Smooth muscle cell (in vitro differentiated cells): ENCODE results near the gene DSCAML1. TPM values are rescaled to one million over a fixed set of nuclear protein-coding genes. Genes with fewer than 3 reads are reported as not detected.

Experiments
- DNase-seq: peaks from one replicate; lab custom pipeline; 2025; ENCODE audit not compliant: unreplicated experiment; lab: John Stamatoyannopoulos, UW
- H2AFZ ChIP-seq: fragments of 200-600 bp; sonication (generic); 2 replicates; pipeline ENCODE4 v1.6.0; 2016; ENCODE audit warnings: antibody characterized with exemption, low read depth, mild to moderate bottlenecking
- H3F3A ChIP-seq: fragments of 200-600 bp; sonication (generic); 2 replicates; pipeline ENCODE4 v1.6.0; 2017; ENCODE audit warnings: antibody characterized with exemption, low read depth
- H3K27ac ChIP-seq: fragments of 200-600 bp; sonication (generic); 2 replicates; pipeline ENCODE4 v1.5.1; 2016; ENCODE audit warnings: low read depth, mild to moderate bottlenecking
- H3K27me3 ChIP-seq: fragments of 200-600 bp; sonication (generic); 2 replicates; pipeline ENCODE4 v1.6.1; 2016; ENCODE audit warnings: low read depth, mild to moderate bottlenecking
- H3K36me3 ChIP-seq: fragments of 200-600 bp; sonication (generic); 2 replicates; pipeline ENCODE4 v1.5.1; 2016; ENCODE audit warnings: low read depth
- H3K4me1 ChIP-seq: fragments of 200-600 bp; sonication (generic); 2 replicates; pipeline ENCODE4 v1.5.1; 2016; ENCODE audit warnings: low read depth
- H3K4me2 ChIP-seq: fragments of 200-600 bp; sonication (generic); 2 replicates; pipeline ENCODE4 v1.6.0; 2016; ENCODE audit warnings: mild to moderate bottlenecking
- H3K4me3 ChIP-seq: fragments of 200-600 bp; sonication (generic); 2 replicates; pipeline ENCODE4 v1.5.1; 2016; ENCODE audit warnings: mild to moderate bottlenecking
- H3K79me2 ChIP-seq: fragments of 200-600 bp; sonication (generic); 2 replicates; pipeline ENCODE4 v1.6.0; 2016; ENCODE audit warnings: low read depth, mild to moderate bottlenecking
- H3K9ac ChIP-seq: fragments of 200-600 bp; sonication (generic); 2 replicates; pipeline ENCODE4 v1.6.0; 2016; ENCODE audit warnings: low read depth
- H3K9me3 ChIP-seq: fragments of 200-600 bp; sonication (generic); replicated peaks from 2 replicates; pipeline ENCODE4 v1.5.1; 2016; ENCODE audit warnings: low read depth
- H4K20me1 ChIP-seq: fragments of 200-600 bp; sonication (generic); 2 replicates; pipeline ENCODE4 v1.6.0; 2016; ENCODE audit warnings: low read depth
- whole genome bisulfite sequencing: methylation state at CpG from one replicate; pipeline ENCODE4 v1.1.7; 2016; ENCODE audit warnings: low lambda C conversion rate; 5-methylcytosine and 5-hydroxymethylcytosine counted together
- polyA plus RNA-seq: library from polyadenylated mRNA; unstranded; fragments of >200 nt; fragmentation: Nextera tagmentation; extraction: Ambion mirVana; gene quantifications from 2 replicates; pipeline ENCODE4 v1.2.1, GENCODE V29; 2016
- total RNA-seq: library from RNA; depleted of rRNA; stranded (reverse); fragments of >200 nt; gene quantifications from 2 replicates; pipeline ENCODE4 v1.2.3, GENCODE V29; 2014
- TF ChIP-seq, protein P1 (sequence below): fragments of 200-600 bp; sonication (generic); IDR thresholded peaks from 2 replicates; pipeline ENCODE4 v1.5.1; 2017; ENCODE audit warnings: borderline replicate concordance, mild to moderate bottlenecking, antibody characterized with exemption; ENCODE audit not compliant: insufficient read depth, poor library complexity, severe bottlenecking

DSCAML1 gene
- total and polyA plus RNA-seq, 2 experiments from 2014 or later: 0.22 TPM; not detected in 1

- H3K79me2 ChIP-seq: no peaks in the 10 kb centered on the region
- WGBS: 89% methylated on average over 2 of the region's 2 CpGs
- H3K27ac ChIP-seq: no peak overlapping the region
- no peaks in the 10 kb centered on the region for H4K20me1 ChIP-seq
- TF ChIP-seq, protein P1, sequence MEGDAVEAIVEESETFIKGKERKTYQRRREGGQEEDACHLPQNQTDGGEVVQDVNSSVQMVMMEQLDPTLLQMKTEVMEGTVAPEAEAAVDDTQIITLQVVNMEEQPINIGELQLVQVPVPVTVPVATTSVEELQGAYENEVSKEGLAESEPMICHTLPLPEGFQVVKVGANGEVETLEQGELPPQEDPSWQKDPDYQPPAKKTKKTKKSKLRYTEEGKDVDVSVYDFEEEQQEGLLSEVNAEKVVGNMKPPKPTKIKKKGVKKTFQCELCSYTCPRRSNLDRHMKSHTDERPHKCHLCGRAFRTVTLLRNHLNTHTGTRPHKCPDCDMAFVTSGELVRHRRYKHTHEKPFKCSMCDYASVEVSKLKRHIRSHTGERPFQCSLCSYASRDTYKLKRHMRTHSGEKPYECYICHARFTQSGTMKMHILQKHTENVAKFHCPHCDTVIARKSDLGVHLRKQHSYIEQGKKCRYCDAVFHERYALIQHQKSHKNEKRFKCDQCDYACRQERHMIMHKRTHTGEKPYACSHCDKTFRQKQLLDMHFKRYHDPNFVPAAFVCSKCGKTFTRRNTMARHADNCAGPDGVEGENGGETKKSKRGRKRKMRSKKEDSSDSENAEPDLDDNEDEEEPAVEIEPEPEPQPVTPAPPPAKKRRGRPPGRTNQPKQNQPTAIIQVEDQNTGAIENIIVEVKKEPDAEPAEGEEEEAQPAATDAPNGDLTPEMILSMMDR: no peak
- no peak overlapping the region for H3K4me2 ChIP-seq
- DNase-seq: no peak
- no peak overlapping the region for H2AFZ ChIP-seq
- H3K9ac ChIP-seq: no peak overlapping the region
- peaks cover 32% of the 10 kb centered on the region for H3K27me3 ChIP-seq
- no peaks in the 10 kb centered on the region for H3K4me1 ChIP-seq
- no peaks in the 10 kb centered on the region for H3F3A ChIP-seq
- H3K4me3 ChIP-seq: no peak overlapping the region
- no peaks in the 10 kb centered on the region for H3K36me3 ChIP-seq
- no peaks in the 10 kb centered on the region for H3K9me3 ChIP-seq
Observed at GRCh38 chr11:117768506-117768905, 28.5 kb downstream of the DSCAML1 start.

- H3K4me3 ChIP-seq: no peak overlapping the region
- TF ChIP-seq, protein P1: no peak
- DNase-seq: no peak
- H3K4me1 ChIP-seq: no peaks in the 10 kb centered on the region
- H3K27me3 ChIP-seq: peaks cover 32% of the 10 kb centered on the region
- no peak overlapping the region for H3K9ac ChIP-seq
- no peaks in the 10 kb centered on the region for H3F3A ChIP-seq
- no peak overlapping the region for H2AFZ ChIP-seq
- WGBS: 95% methylated on average over 10 of the region's 10 CpGs
- no peaks in the 10 kb centered on the region for H4K20me1 ChIP-seq
- H3K9me3 ChIP-seq: no peaks in the 10 kb centered on the region
- H3K79me2 ChIP-seq: no peaks in the 10 kb centered on the region
- H3K27ac ChIP-seq: no peak overlapping the region
- H3K4me2 ChIP-seq: no peak overlapping the region
- no peaks in the 10 kb centered on the region for H3K36me3 ChIP-seq
Observed at GRCh38 chr11:117767071-117767470, 29.9 kb downstream of the DSCAML1 start.

DNA sequence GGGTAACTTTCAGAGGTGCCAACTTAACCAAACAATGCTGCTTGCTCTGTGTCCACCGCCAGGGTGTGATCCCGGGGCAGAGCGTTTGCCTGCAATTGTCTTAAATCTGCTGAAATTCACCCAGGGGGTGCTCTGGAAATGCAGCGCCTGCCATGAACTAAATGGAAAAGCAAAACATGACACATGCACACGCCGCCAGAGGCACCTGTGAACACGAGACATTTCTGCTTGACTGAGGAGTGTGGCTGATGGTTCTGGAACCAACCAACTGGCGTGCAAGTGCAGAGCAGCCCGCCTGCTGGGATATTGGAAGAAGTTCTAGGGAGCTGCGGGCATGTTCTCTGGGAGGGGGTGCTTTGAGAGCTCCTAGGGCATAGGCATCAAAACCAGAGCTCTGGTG, 30.4 kb downstream of the DSCAML1 start:
- no peaks in the 10 kb centered on the region for H3K4me1 ChIP-seq
- no peaks in the 10 kb centered on the region for H3K36me3 ChIP-seq
- no peak overlapping the region for H3K4me2 ChIP-seq
- no peaks in the 10 kb centered on the region for H3K79me2 ChIP-seq
- H3K4me3 ChIP-seq: no peak overlapping the region
- H3K27me3 ChIP-seq: peaks cover 32% of the 10 kb centered on the region
- WGBS: 91% methylated on average over 10 of the region's 10 CpGs
- H3F3A ChIP-seq: no peaks in the 10 kb centered on the region
- no peak overlapping the region for H3K27ac ChIP-seq
- no peak for DNase-seq
- no peak overlapping the region for H3K9ac ChIP-seq
- H4K20me1 ChIP-seq: no peaks in the 10 kb centered on the region
- H3K9me3 ChIP-seq: no peaks in the 10 kb centered on the region
- TF ChIP-seq, protein P1: no peak
- H2AFZ ChIP-seq: no peak overlapping the region

DNA sequence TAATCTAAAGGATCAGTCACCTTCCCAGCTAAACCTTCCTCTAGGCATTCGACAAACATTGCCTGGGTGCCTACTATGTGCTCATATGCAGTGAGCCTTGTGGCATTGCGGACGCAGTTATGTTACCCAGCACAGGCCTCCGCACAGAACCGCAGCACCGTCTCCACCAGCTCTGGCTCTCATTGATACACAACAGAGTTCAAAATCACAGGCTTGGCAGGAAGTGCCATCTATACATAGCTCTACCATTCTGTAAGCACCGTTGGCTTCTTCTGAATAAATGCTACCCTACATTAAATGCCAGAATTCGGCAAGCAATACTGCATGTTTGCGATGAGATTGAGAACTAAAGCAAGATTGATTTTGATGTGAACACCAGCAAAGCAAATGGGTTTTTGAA, 31.0 kb downstream of the DSCAML1 start:
- Histone ChIP-seq H3K4me1 (no peaks in the 10 kb centered on the region), H3K79me2 (no peaks in the 10 kb centered on the region), H3K4me3 (no peak overlapping the region), H3K27me3 (peaks cover 32% of the 10 kb centered on the region), H3K9me3 (no peaks in the 10 kb centered on the region), H3K36me3 (no peaks in the 10 kb centered on the region), H4K20me1 (no peaks in the 10 kb centered on the region), H3K9ac (no peak overlapping the region), H2AFZ (no peak overlapping the region), H3F3A (no peaks in the 10 kb centered on the region), H3K4me2 (no peak overlapping the region), H3K27ac (no peak overlapping the region)
- TF ChIP-seq, protein P1: no peak
- 91% methylated on average over 9 of the region's 9 CpGs for WGBS
- no peak for DNase-seq
